ENCODE measurements around the gene CPNE7.

DNA sequence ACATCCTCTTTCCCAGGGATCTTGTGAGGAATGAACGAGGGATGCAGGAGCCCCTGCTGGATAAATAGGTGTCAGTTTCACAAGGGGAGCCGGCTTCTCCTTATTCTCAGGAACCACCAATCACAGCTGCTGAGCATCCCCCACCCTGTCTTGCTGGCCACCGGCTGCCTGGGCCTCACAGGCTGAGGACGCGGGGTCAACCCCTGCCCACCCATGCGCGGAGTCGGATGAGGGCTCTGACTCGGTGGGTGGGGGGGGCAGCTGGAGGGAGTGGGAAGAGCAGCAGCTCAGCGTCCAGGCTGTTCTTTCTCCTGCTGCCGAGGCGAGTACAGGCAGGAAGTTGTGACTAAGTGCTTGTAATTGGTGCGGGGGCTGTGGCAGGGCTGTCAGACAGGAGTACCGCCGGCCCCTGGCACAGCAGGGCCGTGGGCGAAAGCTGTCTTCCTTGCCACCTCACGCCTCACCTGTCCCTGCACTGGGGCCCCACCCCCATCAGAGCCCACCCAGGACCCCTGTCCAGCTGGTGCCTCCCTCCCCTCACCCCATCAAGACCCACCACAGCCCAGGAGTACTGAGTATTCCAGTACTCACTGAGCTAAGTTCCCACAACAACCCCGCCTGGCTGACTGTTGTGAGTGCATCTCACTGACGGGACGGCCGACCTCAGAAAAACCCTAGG lies 26.9 kb downstream of the CPNE7 start:
- TF ChIP-seq GATA2 (IDR thresholded peaks at IDR 0.05; ENCODE audit: low read depth, low read length) (no peak), GATA3 (IDR thresholded peaks at IDR 0.05; ENCODE audit: low read depth, low read length) (no peak)
